Gastrocnemius medialis (tissue), 4 donors: ENCODE data around the gene SSPN. TPM values are rescaled to one million over a fixed set of nuclear protein-coding genes. Genes with fewer than 3 reads are reported as not detected.

Experiments used
- ATAC-seq, 2 donors: fragments of 150-250 bp; one replicate each; pipeline ENCODE4 v1.9.1; 2016
- DNase-seq, 2 donors: peaks; one replicate each; pipeline ENCODE4 v3.0.0-alpha.2; 2019
- H3K27ac ChIP-seq, 4 donors: fragments of 200-600 bp; sonication (generic); 1 replicate in 1 of 4; 2 replicates in 3 of 4; pipeline ENCODE4 v1.5.1; 2016 to 2018; ENCODE audit warnings: mild to moderate bottlenecking in 2 of 4, moderate library complexity in 1 of 4
- H3K27me3 ChIP-seq, 3 donors: fragments of 200-600 bp; sonication (generic) in 2 of 3; 1 replicate in 1 of 3; 2 replicates in 2 of 3; pipeline versions ENCODE4 v1.5.1 to v1.6.0; 2016 to 2019; ENCODE audit warnings: mild to moderate bottlenecking in 1 of 3, moderate library complexity in 1 of 3
- H3K36me3 ChIP-seq, 2 donors: fragments of 200-600 bp; sonication (generic) in 1 of 2; one replicate each; pipeline ENCODE4 v1.5.1; 2017 to 2018
- H3K4me1 ChIP-seq, 2 donors: fragments of 200-600 bp; sonication (generic) in 1 of 2; one replicate each; pipeline ENCODE4 v1.5.1; 2016 to 2017; ENCODE audit warnings: mild to moderate bottlenecking in 2 of 2
- H3K4me3 ChIP-seq, 4 donors: fragments of 200-600 bp; sonication (generic) in 3 of 4; 1 replicate in 1 of 4; 2 replicates in 3 of 4; pipeline ENCODE4 v1.5.1; 2016 to 2019; ENCODE audit warnings: mild to moderate bottlenecking in 2 of 4
- H3K9me3 ChIP-seq, 3 donors: fragments of 200-600 bp; sonication (generic) in 2 of 3; 1 replicate in 1 of 3; 2 replicates in 2 of 3; pipeline ENCODE4 v1.5.1; 2016 to 2019
- POLR2A ChIP-seq, 2 donors: fragments of 450-650 bp; IDR thresholded peaks; one replicate each; pipeline ENCODE4 v1.6.1; 2017; ENCODE audit warnings: antibody characterized with exemption in 2 of 2, mild to moderate bottlenecking in 2 of 2, moderate library complexity in 2 of 2
- in situ Hi-C, 4 donors: fragments of 200-750 bp; cut with MboI; loops; one replicate each; pipeline versions ENCODE4 v1.15.0 to v1.8.0; 2017; ENCODE audit warnings: low sequenced_read_pairs in 4 of 4
- intact Hi-C: fragments of 100-400 bp; cut with DNase I; formaldehyde crosslinking; loops from one replicate; pipeline ENCODE4 v1.15.1; 2023; ENCODE audit warnings: low total_unique reads
- total RNA-seq, 4 donors: library from RNA; depleted of rRNA; stranded (reverse); fragments of >200 nt; gene quantifications; one replicate each; pipeline versions ENCODE4 v1.1.0 to v1.2.3, GENCODE V29; 2016
- TF ChIP-seq, protein P1 (sequence below), 5 experiments: fragments of 450-650 bp in 3 of 5; fragments of 200-600 bp in 2 of 5; sonication (generic) in 2 of 5; IDR thresholded peaks in 4 of 5; conservative IDR thresholded peaks in 1 of 5; 1 replicate in 4 of 5; 2 replicates in 1 of 5; pipeline ENCODE4 v1.5.1; 2016 to 2019; ENCODE audit warnings: antibody characterized with exemption in 5 of 5, mild to moderate bottlenecking in 3 of 5, moderate library complexity in 3 of 5

The SSPN gene
- total RNA-seq, 4 donors from 2014 or later: 23.0 to 65.7 (median 32.4) TPM

DNA sequence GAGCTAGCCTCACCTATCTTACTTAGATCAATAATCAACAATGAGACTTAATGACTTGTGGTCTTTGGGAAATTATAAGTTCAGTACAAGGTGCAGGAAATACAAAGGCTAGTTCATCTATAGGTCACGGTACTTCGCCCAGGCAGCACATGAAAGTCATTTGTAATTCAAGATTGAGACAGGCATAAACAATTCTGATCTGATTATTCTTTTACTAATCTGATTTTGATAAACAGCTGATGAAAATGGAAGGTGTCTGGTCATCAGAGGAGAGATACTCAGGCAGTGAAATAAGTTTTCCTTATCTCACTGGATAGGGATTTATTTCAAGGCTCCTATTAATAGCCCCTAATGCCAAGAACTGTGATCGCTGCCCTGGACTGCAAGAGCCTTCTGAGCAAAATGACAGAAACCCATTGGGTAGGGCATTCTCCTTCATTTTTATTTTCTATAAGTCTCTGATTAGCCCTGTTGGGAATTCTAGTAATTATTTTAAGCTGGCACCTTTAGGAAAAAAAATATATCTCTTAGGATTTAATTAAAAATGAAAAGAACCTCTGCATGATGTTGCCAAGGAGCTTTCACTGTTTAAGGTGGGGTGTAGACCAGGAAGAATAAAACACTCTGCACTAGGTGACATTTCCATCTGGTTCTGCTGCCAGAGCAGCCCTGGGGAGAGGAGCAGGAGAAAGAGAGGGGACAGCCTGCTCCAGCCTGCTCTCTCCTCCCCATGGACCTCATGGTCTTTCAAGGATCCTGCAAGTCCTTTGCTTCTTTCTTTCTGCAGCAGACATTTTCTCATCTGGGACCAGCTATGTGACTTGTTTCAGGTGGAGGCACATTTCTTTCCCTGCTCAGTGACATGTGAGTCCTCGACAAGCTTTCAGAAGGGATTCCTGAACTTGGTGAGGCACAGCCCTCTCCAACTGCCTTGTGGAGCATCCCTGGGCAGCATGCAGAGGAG is 44.8 kb downstream of the SSPN start:
- no peak overlapping the region for H3K4me3 ChIP-seq
- TF ChIP-seq POLR2A (IDR thresholded peaks at IDR 0.05): no peak
- TF ChIP-seq, protein P1, sequence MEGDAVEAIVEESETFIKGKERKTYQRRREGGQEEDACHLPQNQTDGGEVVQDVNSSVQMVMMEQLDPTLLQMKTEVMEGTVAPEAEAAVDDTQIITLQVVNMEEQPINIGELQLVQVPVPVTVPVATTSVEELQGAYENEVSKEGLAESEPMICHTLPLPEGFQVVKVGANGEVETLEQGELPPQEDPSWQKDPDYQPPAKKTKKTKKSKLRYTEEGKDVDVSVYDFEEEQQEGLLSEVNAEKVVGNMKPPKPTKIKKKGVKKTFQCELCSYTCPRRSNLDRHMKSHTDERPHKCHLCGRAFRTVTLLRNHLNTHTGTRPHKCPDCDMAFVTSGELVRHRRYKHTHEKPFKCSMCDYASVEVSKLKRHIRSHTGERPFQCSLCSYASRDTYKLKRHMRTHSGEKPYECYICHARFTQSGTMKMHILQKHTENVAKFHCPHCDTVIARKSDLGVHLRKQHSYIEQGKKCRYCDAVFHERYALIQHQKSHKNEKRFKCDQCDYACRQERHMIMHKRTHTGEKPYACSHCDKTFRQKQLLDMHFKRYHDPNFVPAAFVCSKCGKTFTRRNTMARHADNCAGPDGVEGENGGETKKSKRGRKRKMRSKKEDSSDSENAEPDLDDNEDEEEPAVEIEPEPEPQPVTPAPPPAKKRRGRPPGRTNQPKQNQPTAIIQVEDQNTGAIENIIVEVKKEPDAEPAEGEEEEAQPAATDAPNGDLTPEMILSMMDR (IDR thresholded peaks at IDR 0.05 in 4 of 5, conservative IDR thresholded peaks at IDR 0.05 in 1 of 5): no peak
- peaks cover 5 to 6% of the 10 kb centered on the region in 2 donors for H3K4me1 ChIP-seq
- no peak overlapping the region for H3K27ac ChIP-seq
- DNase-seq (no peak), ATAC-seq (no peak)
- no peaks in the 10 kb centered on the region for H3K36me3 ChIP-seq
- in situ Hi-C loops: no loop called here
- H3K9me3 ChIP-seq: no peaks in the 10 kb centered on the region
- H3K27me3 ChIP-seq: no peaks in the 10 kb centered on the region
- intact Hi-C loops: no loop called here

DNA sequence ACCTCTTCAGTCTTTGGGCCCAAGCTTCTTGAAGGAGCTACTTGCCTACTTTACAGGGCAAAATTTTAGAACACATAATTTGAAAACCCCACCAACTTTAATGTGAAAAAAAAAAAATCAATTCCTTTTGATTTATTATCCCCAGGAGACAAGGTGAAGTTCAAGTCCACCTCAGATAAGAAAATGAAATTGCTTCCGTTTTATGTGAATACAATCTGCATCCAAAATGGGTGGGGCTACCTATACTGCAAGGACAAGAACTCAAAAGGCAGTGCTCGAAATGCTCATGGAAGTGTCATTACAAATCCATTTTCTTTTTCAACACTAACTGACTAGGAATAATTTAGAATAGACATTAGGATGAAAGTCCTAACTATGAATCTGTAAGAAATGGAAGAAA is 45.7 kb downstream of the SSPN start:
- H3K4me1 ChIP-seq: peaks cover 5 to 6% of the 10 kb centered on the region in 2 donors
- H3K27ac ChIP-seq: no peak overlapping the region
- H3K9me3 ChIP-seq: no peaks in the 10 kb centered on the region
- no peak for DNase-seq
- no peak for TF ChIP-seq POLR2A (IDR thresholded peaks at IDR 0.05)
- TF ChIP-seq, protein P1 (IDR thresholded peaks at IDR 0.05 in 4 of 5, conservative IDR thresholded peaks at IDR 0.05 in 1 of 5): no peak
- no peaks in the 10 kb centered on the region for H3K36me3 ChIP-seq
- no peak for ATAC-seq
- H3K4me3 ChIP-seq: no peak overlapping the region
- intact Hi-C loops: no loop called here
- H3K27me3 ChIP-seq: no peaks in the 10 kb centered on the region
- in situ Hi-C loops: no loop called here

DNA sequence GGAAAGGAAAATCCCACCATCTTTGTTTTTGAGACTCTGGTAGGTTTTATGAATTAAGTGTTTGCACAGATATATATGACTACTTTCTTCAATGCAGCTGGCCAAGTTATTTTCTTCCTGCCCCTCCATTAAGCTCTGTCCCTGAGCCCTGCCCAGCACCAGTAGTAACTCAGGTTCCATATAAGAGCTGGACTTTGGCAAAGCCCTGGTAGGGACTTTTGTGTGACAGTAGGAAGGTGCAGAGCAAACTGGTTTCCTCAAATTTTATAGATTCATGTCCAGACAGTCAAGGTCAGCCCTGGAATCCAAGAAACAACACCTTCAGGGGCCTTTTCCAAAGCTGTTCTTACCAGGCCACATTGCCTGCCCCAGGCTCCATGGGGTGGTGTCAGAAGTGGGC is 47.3 kb downstream of the SSPN start:
- TF ChIP-seq POLR2A (IDR thresholded peaks at IDR 0.05): no peak
- TF ChIP-seq, protein P1 (IDR thresholded peaks at IDR 0.05 in 4 of 5, conservative IDR thresholded peaks at IDR 0.05 in 1 of 5): no peak
- DNase-seq (no peak), ATAC-seq (no peak)
- peaks cover 5 to 6% of the 10 kb centered on the region in 2 donors for H3K4me1 ChIP-seq
- in situ Hi-C loops: no loop called here
- no peak overlapping the region for H3K4me3 ChIP-seq
- no peak overlapping the region for H3K27ac ChIP-seq
- intact Hi-C loops: no loop called here
- no peaks in the 10 kb centered on the region for H3K9me3 ChIP-seq
- H3K27me3 ChIP-seq: no peaks in the 10 kb centered on the region
- H3K36me3 ChIP-seq: no peaks in the 10 kb centered on the region

DNA sequence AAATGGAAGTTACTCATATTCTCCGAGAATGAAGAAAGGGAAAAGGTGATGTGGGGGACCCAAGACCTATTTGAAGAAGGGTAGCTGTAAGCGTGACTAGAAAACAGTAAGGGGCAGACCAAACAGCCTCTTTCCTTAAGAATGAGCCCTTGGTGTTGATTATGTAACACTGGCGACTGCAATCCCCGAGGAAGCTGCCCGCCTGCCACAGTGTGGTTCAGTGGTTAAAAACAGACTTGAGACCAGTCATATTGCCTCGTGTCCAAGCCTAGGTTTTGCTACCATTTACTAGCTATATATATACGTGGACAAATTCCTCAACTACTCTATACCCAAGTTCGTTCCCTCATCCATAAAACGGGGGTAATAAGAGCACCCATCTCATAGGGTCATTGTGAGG is 49.1 kb downstream of the SSPN start:
- H3K36me3 ChIP-seq: no peaks in the 10 kb centered on the region
- no peak for DNase-seq
- H3K4me3 ChIP-seq: no peak overlapping the region
- peaks cover 5% of the 10 kb centered on the region in 2 donors for H3K4me1 ChIP-seq
- no peak overlapping the region for H3K27ac ChIP-seq
- no peak for TF ChIP-seq POLR2A (IDR thresholded peaks at IDR 0.05)
- TF ChIP-seq, protein P1 (IDR thresholded peaks at IDR 0.05 in 4 of 5, conservative IDR thresholded peaks at IDR 0.05 in 1 of 5): no peak
- no peaks in the 10 kb centered on the region for H3K9me3 ChIP-seq
- H3K27me3 ChIP-seq: no peaks in the 10 kb centered on the region
- no peak for ATAC-seq
- in situ Hi-C loops (no loop called here), intact Hi-C loops (no loop called here)
